ENCODE data around the gene ITPR3. TPM values are rescaled to one million over a fixed set of nuclear protein-coding genes. Genes with fewer than 3 reads are reported as not detected.

Gene ITPR3
- total and polyA plus RNA-seq, 2 of the 13 experiments (the other 11 are each of a cell fraction or from before 2014, with no cell fraction given) = 3.8 to 21.4 TPM

DNA sequence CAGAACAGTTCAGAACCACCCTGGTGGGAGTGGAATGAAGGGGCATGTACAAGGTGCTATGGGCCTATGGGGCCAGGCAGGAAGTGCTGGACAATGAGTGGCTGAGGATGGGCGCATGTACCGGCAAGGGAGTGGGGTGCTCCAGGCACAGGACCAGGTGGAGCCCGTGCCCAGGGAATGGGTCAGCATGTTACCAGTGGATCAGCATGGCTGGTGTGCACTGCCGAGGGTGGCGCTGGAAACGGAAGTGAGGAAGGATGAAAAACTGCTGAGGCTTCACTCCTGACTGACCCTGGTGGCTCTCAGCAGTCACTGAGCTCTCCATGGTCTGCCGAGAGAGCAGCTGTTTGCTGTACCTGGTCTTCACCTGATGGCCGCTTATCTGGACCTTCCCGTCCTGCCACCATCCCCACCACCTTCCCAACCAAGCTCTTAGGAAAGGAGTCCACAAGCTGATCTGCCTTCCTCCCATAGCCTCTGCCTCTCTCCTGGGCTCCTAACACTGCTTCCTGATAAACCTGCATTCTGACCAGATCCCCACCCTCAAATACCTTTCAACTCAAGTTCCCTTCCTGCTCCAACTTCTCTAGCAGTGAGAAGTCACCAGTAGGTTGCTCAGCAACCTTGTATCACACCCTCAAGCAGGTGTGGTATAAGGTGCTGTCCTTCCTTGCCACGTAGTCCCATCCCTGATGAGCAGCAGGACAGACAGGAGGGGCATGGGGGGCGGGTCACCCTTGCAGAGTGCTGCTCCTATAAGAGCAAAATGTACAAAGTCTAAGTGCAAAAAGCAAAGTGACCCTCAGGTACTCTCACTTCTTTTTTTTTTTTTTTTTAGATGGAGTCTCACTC lies 83.3 kb downstream of the ITPR3 start (continued):
- TF ChIP-seq, protein P1, sequence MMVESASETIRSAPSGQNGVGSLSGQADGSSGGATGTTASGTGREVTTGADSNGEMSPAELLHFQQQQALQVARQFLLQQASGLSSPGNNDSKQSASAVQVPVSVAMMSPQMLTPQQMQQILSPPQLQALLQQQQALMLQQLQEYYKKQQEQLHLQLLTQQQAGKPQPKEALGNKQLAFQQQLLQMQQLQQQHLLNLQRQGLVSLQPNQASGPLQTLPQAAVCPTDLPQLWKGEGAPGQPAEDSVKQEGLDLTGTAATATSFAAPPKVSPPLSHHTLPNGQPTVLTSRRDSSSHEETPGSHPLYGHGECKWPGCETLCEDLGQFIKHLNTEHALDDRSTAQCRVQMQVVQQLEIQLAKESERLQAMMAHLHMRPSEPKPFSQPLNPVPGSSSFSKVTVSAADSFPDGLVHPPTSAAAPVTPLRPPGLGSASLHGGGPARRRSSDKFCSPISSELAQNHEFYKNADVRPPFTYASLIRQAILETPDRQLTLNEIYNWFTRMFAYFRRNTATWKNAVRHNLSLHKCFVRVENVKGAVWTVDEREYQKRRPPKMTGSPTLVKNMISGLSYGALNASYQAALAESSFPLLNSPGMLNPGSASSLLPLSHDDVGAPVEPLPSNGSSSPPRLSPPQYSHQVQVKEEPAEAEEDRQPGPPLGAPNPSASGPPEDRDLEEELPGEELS (CRISPR knock-in tag; IDR thresholded peaks at IDR 0.05) = no peak
- no peak for TF ChIP-seq NR2F1 (CRISPR knock-in tag; IDR thresholded peaks at IDR 0.05)
- TF ChIP-seq PRPF4 (IDR thresholded peaks at IDR 0.05; ENCODE audit: low read depth, low read length, poor library complexity, severe bottlenecking) = no peak
- TF ChIP-seq ZNF614 (CRISPR knock-in tag; IDR thresholded peaks at IDR 0.05; ENCODE audit: borderline replicate concordance) = no peak
- no peak for TF ChIP-seq ZBTB7B (CRISPR knock-in tag; IDR thresholded peaks at IDR 0.05)

DNA sequence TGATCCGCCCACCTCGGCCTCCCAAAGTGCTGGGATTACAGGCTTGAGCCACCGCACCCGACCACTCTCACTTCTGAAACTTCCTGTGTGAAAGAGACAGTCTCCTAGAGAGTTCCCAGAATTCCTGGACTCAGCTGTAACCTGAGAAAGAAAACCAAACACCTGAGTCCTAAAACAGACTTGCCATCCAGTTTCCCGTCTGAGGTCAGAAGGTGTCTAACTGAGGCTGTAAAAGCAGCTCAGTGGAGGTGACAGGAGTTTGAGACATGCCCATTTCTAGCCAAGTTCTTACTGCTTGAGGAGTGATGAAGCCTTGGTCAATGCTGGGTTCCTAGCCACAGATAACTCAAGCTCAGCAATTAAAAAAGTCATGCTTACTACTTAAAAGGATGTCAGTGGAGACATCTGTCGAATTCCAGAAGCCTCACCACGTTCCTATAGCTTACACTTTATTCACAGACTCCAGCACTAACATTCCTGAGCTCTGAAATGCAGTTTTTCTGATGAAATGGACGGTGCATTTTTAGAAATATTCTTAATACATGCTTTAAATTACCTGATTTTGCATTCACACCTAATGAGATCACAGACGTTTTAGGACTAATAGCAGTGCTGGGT lies 84.3 kb downstream of the ITPR3 start:
- WGBS (ENCODE audit: low lambda C conversion rate) = 92% methylated on average over 9 of the region's 9 CpGs
- Histone ChIP-seq H3K4me1 (ENCODE audit: insufficient read depth, low read length) (peaks cover 40% of the 10 kb centered on the region), H3K9ac (ENCODE audit: insufficient read depth, low read depth, low read length) (no peak overlapping the region), H3K4me3 (replicated peaks in 1 of 3; ENCODE audit: insufficient read depth in 1 of 3, low read depth in 2 of 3, low read length in 3 of 3) (no peak overlapping the region), H2AFZ (ENCODE audit: low read length) (no peak overlapping the region), H3K27me3 (ENCODE audit: control insufficient read depth in 1 of 2, insufficient read depth in 2 of 2, low read length in 2 of 2) (no peaks in the 10 kb centered on the region), H3K4me2 (ENCODE audit: low read depth, low read length) (no peak overlapping the region), H3K79me2 (ENCODE audit: insufficient read depth, low read length) (peaks cover 9% of the 10 kb centered on the region), H4K20me1 (ENCODE audit: insufficient read depth, low read length) (no peaks in the 10 kb centered on the region; the same call in 1 of the 2 replicates), H3K36me3 (replicated peaks in 1 of 2; ENCODE audit: control insufficient read depth in 1 of 2, insufficient read depth in 2 of 2, low read length in 2 of 2) (peaks cover 10 to 38% of the 10 kb centered on the region in 2 experiments), H3K9me3 (ENCODE audit: low read length) (no peaks in the 10 kb centered on the region), H3K27ac (ENCODE audit: extremely low read length, insufficient read depth, low read length) (no peak overlapping the region)
- TF ChIP-seq RNF2 (conservative IDR thresholded peaks at IDR 0.05; ENCODE audit: low read depth) = no peak
- TF ChIP-seq TOPORS (CRISPR knock-in tag; IDR thresholded peaks at IDR 0.05) = no peak
- TF ChIP-seq ZMYM3 (CRISPR knock-in tag; IDR thresholded peaks at IDR 0.05) = no peak
- TF ChIP-seq MAF1 (CRISPR knock-in tag; IDR thresholded peaks at IDR 0.05; ENCODE audit: borderline replicate concordance) = no peak
- TF ChIP-seq, protein P2, sequence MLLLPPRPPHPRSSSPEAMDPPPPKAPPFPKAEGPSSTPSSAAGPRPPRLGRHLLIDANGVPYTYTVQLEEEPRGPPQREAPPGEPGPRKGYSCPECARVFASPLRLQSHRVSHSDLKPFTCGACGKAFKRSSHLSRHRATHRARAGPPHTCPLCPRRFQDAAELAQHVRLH (CRISPR knock-in tag; IDR thresholded peaks at IDR 0.05; ENCODE audit: borderline replicate concordance, low read depth) = no peak
- TF ChIP-seq, protein P3, sequence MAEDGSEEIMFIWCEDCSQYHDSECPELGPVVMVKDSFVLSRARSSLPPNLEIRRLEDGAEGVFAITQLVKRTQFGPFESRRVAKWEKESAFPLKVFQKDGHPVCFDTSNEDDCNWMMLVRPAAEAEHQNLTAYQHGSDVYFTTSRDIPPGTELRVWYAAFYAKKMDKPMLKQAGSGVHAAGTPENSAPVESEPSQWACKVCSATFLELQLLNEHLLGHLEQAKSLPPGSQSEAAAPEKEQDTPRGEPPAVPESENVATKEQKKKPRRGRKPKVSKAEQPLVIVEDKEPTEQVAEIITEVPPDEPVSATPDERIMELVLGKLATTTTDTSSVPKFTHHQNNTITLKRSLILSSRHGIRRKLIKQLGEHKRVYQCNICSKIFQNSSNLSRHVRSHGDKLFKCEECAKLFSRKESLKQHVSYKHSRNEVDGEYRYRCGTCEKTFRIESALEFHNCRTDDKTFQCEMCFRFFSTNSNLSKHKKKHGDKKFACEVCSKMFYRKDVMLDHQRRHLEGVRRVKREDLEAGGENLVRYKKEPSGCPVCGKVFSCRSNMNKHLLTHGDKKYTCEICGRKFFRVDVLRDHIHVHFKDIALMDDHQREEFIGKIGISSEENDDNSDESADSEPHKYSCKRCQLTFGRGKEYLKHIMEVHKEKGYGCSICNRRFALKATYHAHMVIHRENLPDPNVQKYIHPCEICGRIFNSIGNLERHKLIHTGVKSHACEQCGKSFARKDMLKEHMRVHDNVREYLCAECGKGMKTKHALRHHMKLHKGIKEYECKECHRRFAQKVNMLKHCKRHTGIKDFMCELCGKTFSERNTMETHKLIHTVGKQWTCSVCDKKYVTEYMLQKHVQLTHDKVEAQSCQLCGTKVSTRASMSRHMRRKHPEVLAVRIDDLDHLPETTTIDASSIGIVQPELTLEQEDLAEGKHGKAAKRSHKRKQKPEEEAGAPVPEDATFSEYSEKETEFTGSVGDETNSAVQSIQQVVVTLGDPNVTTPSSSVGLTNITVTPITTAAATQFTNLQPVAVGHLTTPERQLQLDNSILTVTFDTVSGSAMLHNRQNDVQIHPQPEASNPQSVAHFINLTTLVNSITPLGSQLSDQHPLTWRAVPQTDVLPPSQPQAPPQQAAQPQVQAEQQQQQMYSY (CRISPR knock-in tag; IDR thresholded peaks at IDR 0.05) = no peak
- TF ChIP-seq KLF13 (CRISPR knock-in tag; IDR thresholded peaks at IDR 0.05) = no peak
- no peak for TF ChIP-seq TEAD2 (CRISPR knock-in tag; IDR thresholded peaks at IDR 0.05)
- no peak for TF ChIP-seq ZBTB21 (CRISPR knock-in tag; IDR thresholded peaks at IDR 0.05)
- TF ChIP-seq GFI1 (CRISPR knock-in tag; IDR thresholded peaks at IDR 0.05; ENCODE audit: borderline replicate concordance) = no peak
- TF ChIP-seq ZNF282 (IDR thresholded peaks at IDR 0.05; ENCODE audit: partially characterized antibody) = no peak
- no peak for DNase-seq (ENCODE audit: low spot score)
- no peak for ATAC-seq
- in situ Hi-C loops (cut with HindIII; ENCODE audit: extremely low pct_ligation_motif_present, low pct_unique_long_range_greater_than_20kb) (no loop called here), intact Hi-C loops (cut with micrococcal nuclease; ENCODE audit: unreplicated experiment) (loop anchor here (10.0 kb wide), 1 partner anchor 71 kb away; no protein-coding TSS in a partner anchor)
- no peak for FAIRE-seq
- POLR2A ChIA-PET = interaction anchor here (1.2 kb wide), 1 partner anchor 11 kb away, joined by 3 read pairs; no protein-coding TSS in a partner anchor
- CTCF ChIA-PET (ENCODE audit: low intra/inter-chr PET ratio, low total read pairs) = no interaction called here
- BruUV-seq (replicated peaks) = no TSS peak

All from HepG2 (cell line).